Endodermal cell (in vitro differentiated cells): ENCODE results near the gene PRCD. TPM values are rescaled to one million over a fixed set of nuclear protein-coding genes. Genes with fewer than 3 reads are reported as not detected.

ENCODE experiments used
- DNase-seq: peaks from one replicate; pipeline ENCODE4 v3.0.0-alpha.2; 2017
- H3K27ac ChIP-seq: 2 replicates; pipeline ENCODE4 v1.5.1; 2013; ENCODE audit warnings: mild to moderate bottlenecking, low read depth, low read length, moderate library complexity
- H3K27me3 ChIP-seq: 2 replicates; pipeline ENCODE4 v1.6.1; 2013; ENCODE audit warnings: mild to moderate bottlenecking, low read length, moderate library complexity; ENCODE audit not compliant: insufficient read depth, control insufficient read depth, poor library complexity, severe bottlenecking
- H3K36me3 ChIP-seq: 2 replicates; pipeline ENCODE4 v1.7.0; 2013; ENCODE audit warnings: mild to moderate bottlenecking, low read length, moderate library complexity; ENCODE audit not compliant: control insufficient read depth, insufficient read depth
- H3K4me1 ChIP-seq: one replicate; pipeline ENCODE4 v1.7.0; 2013; ENCODE audit warnings: low read length; ENCODE audit not compliant: control insufficient read depth, insufficient read depth
- H3K4me3 ChIP-seq: 2 replicates; pipeline ENCODE4 v1.5.1; 2013; ENCODE audit warnings: mild to moderate bottlenecking, low read length, moderate library complexity
- H3K9ac ChIP-seq: 2 replicates; pipeline ENCODE4 v1.6.1; 2013; ENCODE audit warnings: mild to moderate bottlenecking, low read length, moderate library complexity; ENCODE audit not compliant: poor library complexity, severe bottlenecking; ENCODE audit errors: extremely low read depth
- H3K9me3 ChIP-seq: 2 replicates; pipeline ENCODE4 v1.6.1; 2013; ENCODE audit warnings: mild to moderate bottlenecking, low read length, moderate library complexity; ENCODE audit not compliant: control insufficient read depth
- H3K27ac Mint-ChIP-seq: 2 replicates; pipeline ENCODE4 v1.8.0; 2020; ENCODE audit warnings: mixed read lengths
- H3K27me3 Mint-ChIP-seq: 2 replicates; pipeline ENCODE4 v1.8.0; 2021; ENCODE audit warnings: mild to moderate bottlenecking, mixed read lengths; ENCODE audit not compliant: insufficient read depth
- H3K36me3 Mint-ChIP-seq: 2 replicates; pipeline ENCODE4 v1.8.0; 2020; ENCODE audit warnings: low read depth, mixed read lengths
- H3K4me1 Mint-ChIP-seq: 2 replicates; pipeline ENCODE4 v1.8.0; 2020; ENCODE audit warnings: mixed read lengths
- H3K4me3 Mint-ChIP-seq: 2 replicates; pipeline ENCODE4 v1.8.0; 2020; ENCODE audit warnings: mild to moderate bottlenecking, moderate library complexity, mixed read lengths
- H3K9me3 Mint-ChIP-seq: 2 replicates; pipeline ENCODE4 v1.8.0; 2020; ENCODE audit warnings: mild to moderate bottlenecking, mixed read lengths
- CTCF ChIP-seq: fragments of 200-600 bp; sonication (generic); conservative IDR thresholded peaks from 2 replicates; pipeline ENCODE4 v1.5.0; 2021; ENCODE audit warnings: antibody characterized with exemption, mild to moderate bottlenecking
- WGBS, 2 experiments: methylation state at CpG; one replicate each; pipeline versions ENCODE4 v1.1.5 to v1.1.7; 2013; ENCODE audit warnings: missing lambda C conversion rate in 2 of 2, mixed read lengths in 1 of 2; ENCODE audit not compliant: insufficient coverage in 1 of 2, insufficient read length in 1 of 2; 5-methylcytosine and 5-hydroxymethylcytosine counted together
- total RNA-seq, 2 donors: library from RNA; stranded (reverse); fragmentation: NEBNext Ultra II Directional in 1 of 2; extraction: Animal tissue kit (Norgen Biotek cat#: 25700) in 1 of 2; gene quantifications; 2 replicates in 1 of 2; 3 replicates in 1 of 2; pipeline ENCODE4 v1.2.1, GENCODE V29; 2021

Gene PRCD
- total RNA-seq, 2 donors from 2014 or later: 3.2 to 4.8 TPM

- no peak for TF ChIP-seq CTCF
- Mint-ChIP-seq H3K4me1 (peaks cover 15% of the 10 kb centered on the region), H3K4me3 (no peak overlapping the region), H3K27ac (no peak overlapping the region), H3K27me3 (no peaks in the 10 kb centered on the region), H3K36me3 (peaks cover 8% of the 10 kb centered on the region), H3K9me3 (no peaks in the 10 kb centered on the region)
- Histone ChIP-seq H3K4me1 (peaks cover 8% of the 10 kb centered on the region), H3K36me3 (peaks cover 4% of the 10 kb centered on the region), H3K9me3 (no peaks in the 10 kb centered on the region), H3K27ac (no peak overlapping the region), H3K4me3 (no peak overlapping the region), H3K27me3 (no peaks in the 10 kb centered on the region), H3K9ac (no peak overlapping the region)
- DNase-seq: no peak
- 94 to 100% methylated on average over 6 to 10 of the region's 10 CpGs for WGBS, 2 experiments
Observed at GRCh38 chr17:76573096-76573495, 33.3 kb downstream of the PRCD start.

GRCh38 chr17:76574166-76574565 lies 34.3 kb downstream of the PRCD start:
- peaks cover 10% of the 10 kb centered on the region for H3K4me1 Mint-ChIP-seq

GRCh38 chr17:76575570-76575969 lies 35.7 kb downstream of the PRCD start:
- Mint-ChIP-seq H3K4me1 (no peaks in the 10 kb centered on the region), H3K27me3 (peaks cover 3% of the 10 kb centered on the region), H3K9me3 (no peaks in the 10 kb centered on the region), H3K27ac (no peak overlapping the region), H3K4me3 (no peak overlapping the region), H3K36me3 (peaks cover 11% of the 10 kb centered on the region)
- Histone ChIP-seq H3K27ac (peak overlapping the region; percentile 32), H3K36me3 (peaks cover 4% of the 10 kb centered on the region), H3K4me1 (no peaks in the 10 kb centered on the region), H3K9me3 (peaks cover 7% of the 10 kb centered on the region), H3K27me3 (no peaks in the 10 kb centered on the region), H3K9ac (no peak overlapping the region), H3K4me3 (no peak overlapping the region)
- DNase-seq: no peak
- no peak for TF ChIP-seq CTCF
- 90 to 95% methylated on average over 4 to 5 of the region's 5 CpGs for WGBS, 2 experiments

More at GRCh38 chr17:76574166-76574565, 34.3 kb downstream of the PRCD start:
- H3K27ac ChIP-seq: no peak overlapping the region
- no peaks in the 10 kb centered on the region for H3K27me3 Mint-ChIP-seq
- H3K4me1 ChIP-seq: peaks cover 8% of the 10 kb centered on the region
- no peak overlapping the region for H3K4me3 Mint-ChIP-seq
- H3K36me3 Mint-ChIP-seq: peaks cover 8% of the 10 kb centered on the region
- no peak overlapping the region for H3K27ac Mint-ChIP-seq
- H3K9me3 ChIP-seq: no peaks in the 10 kb centered on the region
- no peak overlapping the region for H3K4me3 ChIP-seq
- no peak for DNase-seq
- peaks cover 4% of the 10 kb centered on the region for H3K36me3 ChIP-seq
- no peak for TF ChIP-seq CTCF
- 95% methylated on average over 11 of the region's 11 CpGs; no CpG with 5 or more reads in 1 of the 2 experiments for WGBS, 2 experiments
- H3K27me3 ChIP-seq: no peaks in the 10 kb centered on the region
- no peaks in the 10 kb centered on the region for H3K9me3 Mint-ChIP-seq
- H3K9ac ChIP-seq: no peak overlapping the region
